Measurements from ENCODE around the gene KLHL5.
A peak's percentile ranks its signal among the peaks of the same experiment; 100 is the strongest.

KLHL5 gene

GRCh38 chr4:39051492-39051891, 10.5 kb upstream of the KLHL5 start:
- H3K4me1 Mint-ChIP-seq = peaks cover 41% of the 10 kb centered on the region
- H3K36me3 Mint-ChIP-seq = peaks cover 3% of the 10 kb centered on the region
- no peak overlapping the region for H3K27ac Mint-ChIP-seq
- H3K4me3 Mint-ChIP-seq = no peak overlapping the region
- DNase-seq (ENCODE audit: low spot score in 2 of 2) (no peak), ATAC-seq (ENCODE audit: low read depth) (no peak)
- H3K27me3 Mint-ChIP-seq = no peaks in the 10 kb centered on the region
- no peaks in the 10 kb centered on the region for H3K9me3 Mint-ChIP-seq

GRCh38 chr4:39053983-39054382, 8.0 kb upstream of the KLHL5 start:
- peaks cover 26% of the 10 kb centered on the region for H3K4me1 Mint-ChIP-seq

GRCh38 chr4:39054497-39054896, 7.5 kb upstream of the KLHL5 start:
- Mint-ChIP-seq H3K4me1 (peaks cover 26% of the 10 kb centered on the region), H3K4me3 (no peak overlapping the region), H3K27me3 (no peaks in the 10 kb centered on the region), H3K9me3 (no peaks in the 10 kb centered on the region), H3K27ac (peak overlapping the region; percentile 65), H3K36me3 (peaks cover 6% of the 10 kb centered on the region)
- no peak for ATAC-seq (ENCODE audit: low read depth)
- no peak for DNase-seq (ENCODE audit: low spot score in 2 of 2)

More at GRCh38 chr4:39053983-39054382, 8.0 kb upstream of the KLHL5 start:
- DNase-seq (ENCODE audit: low spot score in 2 of 2) (no peak), ATAC-seq (ENCODE audit: low read depth) (peak; percentile 94)
- H3K36me3 Mint-ChIP-seq = peaks cover 6% of the 10 kb centered on the region
- peak overlapping the region; percentile 13 for H3K4me3 Mint-ChIP-seq
- H3K9me3 Mint-ChIP-seq = no peaks in the 10 kb centered on the region
- H3K27me3 Mint-ChIP-seq = no peaks in the 10 kb centered on the region
- peak overlapping the region; percentile 65 for H3K27ac Mint-ChIP-seq

- Mint-ChIP-seq H3K36me3 (peaks cover 4% of the 10 kb centered on the region), H3K4me1 (peaks cover 29% of the 10 kb centered on the region), H3K27ac (no peak overlapping the region), H3K9me3 (no peaks in the 10 kb centered on the region), H3K4me3 (no peak overlapping the region), H3K27me3 (no peaks in the 10 kb centered on the region)
- no peak for DNase-seq (ENCODE audit: low spot score in 2 of 2)
- ATAC-seq (ENCODE audit: low read depth) = no peak
Observed at GRCh38 chr4:39056023-39056422, 6.0 kb upstream of the KLHL5 start.

GRCh38 chr4:39061457-39061856, 575 bp upstream of the KLHL5 start:
- no peaks in the 10 kb centered on the region for H3K27me3 Mint-ChIP-seq
- no peak overlapping the region for H3K4me3 Mint-ChIP-seq
- peak overlapping the region; percentile 28 for H3K27ac Mint-ChIP-seq
- no peaks in the 10 kb centered on the region for H3K9me3 Mint-ChIP-seq
- H3K36me3 Mint-ChIP-seq = peaks cover 8% of the 10 kb centered on the region
- peaks cover 28% of the 10 kb centered on the region for H3K4me1 Mint-ChIP-seq
- no peak for DNase-seq (ENCODE audit: low spot score in 2 of 2)
- ATAC-seq (ENCODE audit: low read depth) = no peak

GRCh38 chr4:39062770-39063097, 702 bp downstream of the KLHL5 start:
- no peak overlapping the region for H3K4me3 Mint-ChIP-seq
- no peaks in the 10 kb centered on the region for H3K27me3 Mint-ChIP-seq
- H3K9me3 Mint-ChIP-seq = no peaks in the 10 kb centered on the region
- peak overlapping the region; percentile 28 for H3K27ac Mint-ChIP-seq
- H3K4me1 Mint-ChIP-seq = peaks cover 27% of the 10 kb centered on the region
- peaks cover 4% of the 10 kb centered on the region for H3K36me3 Mint-ChIP-seq
- no peak for DNase-seq (ENCODE audit: low spot score in 2 of 2)
- no peak for ATAC-seq (ENCODE audit: low read depth)

GRCh38 chr4:39063430-39063829, 1.4 kb downstream of the KLHL5 start:
- DNase-seq (ENCODE audit: low spot score in 2 of 2) = no peak
- Mint-ChIP-seq H3K36me3 (peaks cover 4% of the 10 kb centered on the region), H3K4me3 (no peak overlapping the region), H3K27ac (peak overlapping the region; percentile 4), H3K4me1 (peaks cover 30% of the 10 kb centered on the region), H3K27me3 (no peaks in the 10 kb centered on the region), H3K9me3 (no peaks in the 10 kb centered on the region)
- no peak for ATAC-seq (ENCODE audit: low read depth)

GRCh38 chr4:39066371-39066770, 4.3 kb downstream of the KLHL5 start:
- Mint-ChIP-seq H3K4me1 (peaks cover 31% of the 10 kb centered on the region), H3K4me3 (no peak overlapping the region), H3K27ac (no peak overlapping the region), H3K9me3 (no peaks in the 10 kb centered on the region), H3K27me3 (no peaks in the 10 kb centered on the region), H3K36me3 (peaks cover 9% of the 10 kb centered on the region)
- ATAC-seq (ENCODE audit: low read depth) = no peak
- DNase-seq (ENCODE audit: low spot score in 2 of 2) = no peak

GRCh38 chr4:39067031-39067430, 5.0 kb downstream of the KLHL5 start:
- Mint-ChIP-seq H3K27ac (no peak overlapping the region), H3K9me3 (no peaks in the 10 kb centered on the region), H3K4me3 (no peak overlapping the region), H3K4me1 (peaks cover 28% of the 10 kb centered on the region), H3K27me3 (no peaks in the 10 kb centered on the region), H3K36me3 (peaks cover 9% of the 10 kb centered on the region)
- DNase-seq (ENCODE audit: low spot score in 2 of 2) = no peak
- no peak for ATAC-seq (ENCODE audit: low read depth)

GRCh38 chr4:39067451-39067850, 5.4 kb downstream of the KLHL5 start:
- Mint-ChIP-seq H3K27ac (no peak overlapping the region), H3K9me3 (no peaks in the 10 kb centered on the region), H3K4me1 (peaks cover 26% of the 10 kb centered on the region), H3K36me3 (peaks cover 8% of the 10 kb centered on the region), H3K27me3 (no peaks in the 10 kb centered on the region), H3K4me3 (no peak overlapping the region)
- DNase-seq (ENCODE audit: low spot score in 2 of 2) (no peak), ATAC-seq (ENCODE audit: low read depth) (no peak)

- no peak for DNase-seq (ENCODE audit: low spot score in 2 of 2)
- Mint-ChIP-seq H3K36me3 (peaks cover 5% of the 10 kb centered on the region), H3K27ac (no peak overlapping the region), H3K9me3 (no peaks in the 10 kb centered on the region), H3K4me3 (no peak overlapping the region), H3K4me1 (peaks cover 21% of the 10 kb centered on the region), H3K27me3 (no peaks in the 10 kb centered on the region)
- ATAC-seq (ENCODE audit: low read depth) = no peak
Observed at GRCh38 chr4:39068907-39069306, 6.9 kb downstream of the KLHL5 start.

GRCh38 chr4:39078829-39079228, 16.8 kb downstream of the KLHL5 start:
- Mint-ChIP-seq H3K4me3 (no peak overlapping the region), H3K9me3 (no peaks in the 10 kb centered on the region), H3K4me1 (peaks cover 6% of the 10 kb centered on the region), H3K36me3 (peaks cover 34% of the 10 kb centered on the region), H3K27me3 (no peaks in the 10 kb centered on the region), H3K27ac (no peak overlapping the region)
- DNase-seq (ENCODE audit: low spot score in 2 of 2) (no peak), ATAC-seq (ENCODE audit: low read depth) (no peak)

- DNase-seq (ENCODE audit: low spot score in 2 of 2) = no peak
- no peak for ATAC-seq (ENCODE audit: low read depth)
- H3K4me3 Mint-ChIP-seq = no peak overlapping the region
Observed at GRCh38 chr4:39083164-39083563, 21.1 kb downstream of the KLHL5 start.

GRCh38 chr4:39085891-39086290, 23.9 kb downstream of the KLHL5 start:
- DNase-seq (ENCODE audit: low spot score in 2 of 2) = no peak
- Mint-ChIP-seq H3K36me3 (peaks cover 22% of the 10 kb centered on the region), H3K9me3 (no peaks in the 10 kb centered on the region)

More at GRCh38 chr4:39083164-39083563, 21.1 kb downstream of the KLHL5 start:
- Mint-ChIP-seq H3K4me1 (peaks cover 3% of the 10 kb centered on the region), H3K9me3 (no peaks in the 10 kb centered on the region), H3K36me3 (peaks cover 19% of the 10 kb centered on the region), H3K27me3 (no peaks in the 10 kb centered on the region), H3K27ac (no peak overlapping the region)

GRCh38 chr4:39096847-39097246, 34.8 kb downstream of the KLHL5 start:
- Mint-ChIP-seq H3K4me3 (no peak overlapping the region), H3K27ac (no peak overlapping the region), H3K27me3 (no peaks in the 10 kb centered on the region), H3K36me3 (peaks cover 23% of the 10 kb centered on the region), H3K9me3 (no peaks in the 10 kb centered on the region), H3K4me1 (peaks cover 4% of the 10 kb centered on the region)
- DNase-seq (ENCODE audit: low spot score in 2 of 2) = no peak
- ATAC-seq (ENCODE audit: low read depth) = no peak

More at GRCh38 chr4:39085891-39086290, 23.9 kb downstream of the KLHL5 start:
- no peak overlapping the region for H3K27ac Mint-ChIP-seq
- H3K4me1 Mint-ChIP-seq = peaks cover 4% of the 10 kb centered on the region
- ATAC-seq (ENCODE audit: low read depth) = no peak
- H3K4me3 Mint-ChIP-seq = no peak overlapping the region
- H3K27me3 Mint-ChIP-seq = no peaks in the 10 kb centered on the region
